NCI-H524 treated with DMSO at 0.1 percent for 48 hours (cell line): Measurements from ENCODE around the gene HSPA12B.

ENCODE experiments used
- DNase-seq: peaks from one replicate; lab custom pipeline; 2025; lab: John Stamatoyannopoulos, UW

The HSPA12B gene

GRCh38 chr20:3767110-3767426, 34.6 kb downstream of the HSPA12B start:
- no peak for DNase-seq

- peak; percentile 92 for DNase-seq
Measured at GRCh38 chr20:3767427-3768341, 35.2 kb downstream of the HSPA12B start, which contains the start of gene ADISSP. TSS of gene ADISSP (minus strand) at chr20:3767753. CDS start at chr20:3760100, 7,653 bp downstream.

GRCh38 chr20:3768342-3769130, 36.1 kb downstream of the HSPA12B start:
- DNase-seq: peak; percentile 70

- no peak for DNase-seq
Measured at GRCh38 chr20:3771552-3772058, 39.1 kb downstream of the HSPA12B start.

- DNase-seq: no peak
Measured at GRCh38 chr20:3775457-3776108, 43.1 kb downstream of the HSPA12B start.

GRCh38 chr20:3777381-3777715, 44.9 kb downstream of the HSPA12B start:
- DNase-seq: no peak

- no peak for DNase-seq
Measured at GRCh38 chr20:3777716-3778629, 45.5 kb downstream of the HSPA12B start.

GRCh38 chr20:3778976-3779375, 46.5 kb downstream of the HSPA12B start:
- DNase-seq: no peak

GRCh38 chr20:3781153-3781910, 48.8 kb downstream of the HSPA12B start, which contains the start of gene SPEF1:
TSS of gene SPEF1 (minus strand) at chr20:3781448. CDS start at chr20:3781287, 161 bp downstream.
- DNase-seq: peak; percentile 93

- no peak for DNase-seq
Measured at GRCh38 chr20:3782597-3782996, 50.1 kb downstream of the HSPA12B start.

GRCh38 chr20:3783068-3783489, 50.6 kb downstream of the HSPA12B start:
- no peak for DNase-seq

GRCh38 chr20:3783511-3784195, 51.2 kb downstream of the HSPA12B start:
- DNase-seq: no peak

GRCh38 chr20:3784216-3784853, 51.9 kb downstream of the HSPA12B start:
- DNase-seq: no peak

- no peak for DNase-seq
Measured at GRCh38 chr20:3784863-3785239, 52.4 kb downstream of the HSPA12B start.

GRCh38 chr20:3785240-3786125, 53.0 kb downstream of the HSPA12B start:
- no peak for DNase-seq

GRCh38 chr20:3786126-3786484, 53.6 kb downstream of the HSPA12B start:
- no peak for DNase-seq

GRCh38 chr20:3786665-3787323, 54.3 kb downstream of the HSPA12B start, which contains the start of gene CENPB:
TSS of gene CENPB (minus strand) at chr20:3786740. CDS start at chr20:3786483, 257 bp downstream.
- DNase-seq: no peak
